Keratinocyte (primary cell): ENCODE results near the gene SIGLECL1.

Experiments
- CTCF ChIP-seq, 3 experiments: IDR thresholded peaks in 1 of 3; conservative IDR thresholded peaks in 1 of 3; optimal IDR thresholded peaks in 1 of 3; 2 replicates in 2 of 3; 3 replicates in 1 of 3; pipeline versions ENCODE3 to v1.5.1; 2011; ENCODE audit warnings: low read length in 3 of 3, mild to moderate bottlenecking in 3 of 3, moderate library complexity in 2 of 3, control low read depth in 1 of 3, inconsistent platforms in 1 of 3; ENCODE audit not compliant: insufficient read depth in 2 of 3; ENCODE audit errors: extremely low read depth in 1 of 3
- EZH2 ChIP-seq: IDR thresholded peaks from one replicate; pipeline ENCODE4 v1.6.1; 2012; ENCODE audit warnings: inconsistent platforms, mild to moderate bottlenecking, low read length, moderate library complexity

- TF ChIP-seq EZH2 (no peak), CTCF (optimal IDR thresholded peaks at IDR 0.05 in 1 of 3, IDR thresholded peaks at IDR 0.05 in 1 of 3, conservative IDR thresholded peaks at IDR 0.05 in 1 of 3; ENCODE audit: extremely low read depth in 1 of 3, insufficient read depth in 2 of 3, low read length in 3 of 3) (no peak)
These were observed 42.1 kb downstream of the SIGLECL1 start for GRCh38 chr19:51292971-51293370.
